Jurkat, Clone E6-1 (cell line): Measurements from ENCODE around the gene DYNC2I2.
"Not testable (repeated sequence)": the region's sequence is repeated elsewhere in the genome, so short reads cannot be mapped to it uniquely, and the experiment has no call there.

Source experiments
- DNase-seq: peaks from one replicate; pipeline ENCODE4 v3.0.0-alpha.2; 2011; ENCODE audit warnings: low read depth, low spot score
- H3K4me3 ChIP-seq: 2 replicates; pipeline ENCODE4 v1.5.1; 2011; ENCODE audit warnings: mild to moderate bottlenecking, low read length, control low read depth, moderate library complexity

The DYNC2I2 gene

GRCh38 chr9:128688501-128689292 is 32.0 kb upstream of the DYNC2I2 start, which contains the start of gene SET:
Gene SET, plus strand, starts transcription at chr9:128689222. Its CDS starts 361 bp downstream, at chr9:128689583.
- peak; percentile 84 for DNase-seq
- peak within 1 kb of the TSS; percentile 81 for H3K4me3 ChIP-seq

DNA sequence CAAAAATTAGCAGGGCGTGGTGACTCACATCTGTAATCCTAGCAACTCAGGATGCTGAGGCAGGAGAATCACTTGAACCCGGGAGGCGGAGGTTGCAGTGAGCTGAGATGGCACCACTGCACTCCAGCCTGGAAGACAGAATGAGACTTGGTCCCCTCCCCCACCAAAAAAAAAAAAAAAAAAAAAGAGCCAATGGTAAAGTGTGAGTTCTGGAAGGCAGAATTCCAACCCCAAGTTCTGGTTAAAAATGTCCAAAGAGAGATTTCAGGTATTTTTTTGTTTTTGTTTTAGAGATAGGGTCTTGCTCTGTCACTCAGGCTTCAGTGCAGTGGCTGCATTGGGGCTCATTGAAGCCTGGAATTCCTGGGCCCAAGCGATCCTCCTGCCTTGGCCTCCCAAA is 30.8 kb upstream of the DYNC2I2 start:
- H3K4me3 ChIP-seq, result no peak overlapping the region
- no peak for DNase-seq

- no peak for DNase-seq
- H3K4me3 ChIP-seq, result no peak overlapping the region
Measured at GRCh38 chr9:128685636-128686489, 29.2 kb upstream of the DYNC2I2 start.

DNA sequence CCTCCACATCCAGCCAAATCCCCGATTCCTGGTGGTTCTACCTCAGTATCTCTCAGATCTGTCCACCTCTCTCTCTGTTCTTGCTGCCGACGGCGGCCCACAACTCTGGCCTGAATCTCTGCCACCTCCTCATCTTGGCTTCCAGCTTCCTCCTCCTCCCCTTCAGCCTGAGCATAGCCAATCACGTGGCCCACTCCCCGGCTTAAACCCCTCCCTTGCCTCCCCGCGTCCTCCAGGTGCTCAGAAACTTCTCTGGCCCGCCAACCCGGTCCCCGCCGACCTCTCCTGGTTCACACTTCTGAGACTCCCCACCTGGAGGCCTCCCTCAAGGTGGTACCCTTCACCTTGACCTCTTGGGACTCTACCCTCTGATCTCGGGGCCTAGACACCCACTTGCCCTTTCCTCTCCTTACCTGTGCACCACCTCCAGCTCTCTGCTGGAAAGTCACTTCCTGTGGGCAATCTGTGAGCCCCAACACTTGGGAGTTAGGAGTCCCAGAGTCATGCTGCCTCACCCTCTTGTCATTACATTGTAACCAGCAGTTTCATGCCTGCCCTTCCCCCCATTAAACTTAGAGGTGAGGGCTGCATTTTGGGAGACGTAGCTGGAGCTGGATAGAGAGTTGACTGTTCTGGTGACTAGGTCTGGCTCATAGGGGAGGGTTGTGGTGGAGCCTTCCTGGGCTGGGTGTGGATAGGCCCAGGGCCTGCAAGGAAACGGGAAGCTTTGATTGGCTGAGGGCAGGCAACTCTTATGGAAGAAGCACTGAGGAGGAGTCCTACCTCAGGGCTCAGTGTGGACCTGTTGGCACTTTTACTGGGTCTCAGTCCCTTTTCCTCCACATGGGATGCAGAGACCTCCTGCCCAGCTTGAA is 27.9 kb upstream of the DYNC2I2 start:
- no peak for DNase-seq

GRCh38 chr9:128684065-128684324 is 27.3 kb upstream of the DYNC2I2 start:
- no peak for DNase-seq
- peak overlapping the region; percentile 24 for H3K4me3 ChIP-seq

More for the DNA sequence above, 27.9 kb upstream of the DYNC2I2 start:
- peak overlapping the region; percentile 24 for H3K4me3 ChIP-seq

DNA sequence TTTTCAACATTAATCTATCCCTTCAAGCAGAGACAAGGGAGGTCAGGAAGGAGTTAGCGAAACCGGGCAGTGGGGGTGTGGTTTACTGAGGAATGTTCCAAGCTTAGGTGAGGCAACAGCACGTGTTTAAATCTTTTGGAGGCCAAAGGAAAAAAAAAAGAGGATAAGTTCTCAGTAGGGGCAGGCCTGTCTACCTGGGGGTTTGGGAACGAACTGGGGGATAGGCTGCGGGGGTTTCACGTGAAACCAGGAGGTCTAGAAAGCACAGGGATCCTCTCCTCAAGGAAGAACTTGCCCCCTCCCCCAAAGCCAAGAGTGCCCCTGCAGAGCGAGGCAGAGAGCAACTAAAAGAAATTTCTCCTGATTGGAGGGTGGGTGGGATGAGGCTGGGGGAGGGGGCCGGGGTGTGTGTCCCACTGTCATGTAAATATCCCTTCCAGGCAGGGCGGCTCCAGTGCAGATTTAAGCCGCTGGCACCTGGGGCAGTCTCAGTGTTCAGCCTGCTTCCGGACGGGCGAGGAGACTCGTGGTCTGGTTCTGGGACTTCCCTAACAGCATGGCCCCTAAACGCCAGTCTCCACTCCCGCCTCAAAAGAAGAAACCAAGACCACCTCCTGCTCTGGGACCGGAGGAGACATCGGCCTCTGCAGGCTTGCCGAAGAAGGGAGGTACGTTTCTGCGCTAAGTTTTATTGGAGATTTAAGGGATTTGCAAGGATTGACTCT is 26.9 kb upstream of the DYNC2I2 start:
- no peak overlapping the region for H3K4me3 ChIP-seq
- no peak for DNase-seq

DNA sequence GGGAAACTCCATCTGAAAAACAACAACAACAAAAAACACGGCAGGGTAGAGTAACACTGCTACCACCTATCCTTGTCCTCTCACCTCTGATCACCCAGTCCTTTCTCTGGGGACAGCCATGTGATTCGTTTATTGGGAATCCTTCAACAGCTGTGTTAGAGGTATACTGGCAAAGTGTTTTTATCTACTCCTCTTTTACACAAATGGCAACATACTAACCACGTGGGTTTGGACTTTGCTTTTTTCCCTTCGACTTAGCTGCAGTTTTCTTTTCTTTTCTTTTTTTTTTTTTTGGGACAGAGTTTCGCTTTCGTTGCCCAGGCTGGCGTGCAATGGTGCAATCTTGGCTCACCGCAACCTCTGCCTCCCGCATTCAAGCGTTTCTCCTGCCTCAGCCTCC is 21.1 kb upstream of the DYNC2I2 start:
- no peak for DNase-seq
- H3K4me3 ChIP-seq, result no peak overlapping the region

GRCh38 chr9:128675382-128675781 is 18.7 kb upstream of the DYNC2I2 start:
- DNase-seq, result no peak
- H3K4me3 ChIP-seq, result no peak overlapping the region

DNA sequence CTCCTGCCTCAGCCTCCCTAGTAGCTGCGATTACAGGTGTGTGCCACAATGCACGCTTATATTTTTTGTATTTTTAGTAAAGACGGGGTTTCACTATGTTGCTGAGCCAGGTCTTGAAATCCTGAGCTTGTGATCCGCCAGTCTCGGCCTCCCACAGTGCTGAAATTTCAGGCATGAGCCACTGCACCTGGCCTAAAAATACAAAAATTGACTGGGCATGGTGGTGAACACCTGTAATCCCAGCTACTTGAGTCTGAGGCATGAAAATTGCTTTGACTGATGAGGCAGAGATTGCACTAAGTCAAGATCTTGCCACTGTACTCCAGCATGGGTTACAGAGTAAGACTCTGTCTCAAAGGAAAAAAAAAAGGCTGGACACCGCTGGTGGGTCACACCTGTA is 13.1 kb upstream of the DYNC2I2 start:
- DNase-seq, result no peak
- no peak overlapping the region for H3K4me3 ChIP-seq

GRCh38 chr9:128666481-128666941 is 9.9 kb upstream of the DYNC2I2 start:
- H3K4me3 ChIP-seq, DNase-seq: not testable (repeated sequence)

GRCh38 chr9:128657796-128658195 is 1.1 kb upstream of the DYNC2I2 start:
- no peak for DNase-seq
- no peak overlapping the region for H3K4me3 ChIP-seq

DNA sequence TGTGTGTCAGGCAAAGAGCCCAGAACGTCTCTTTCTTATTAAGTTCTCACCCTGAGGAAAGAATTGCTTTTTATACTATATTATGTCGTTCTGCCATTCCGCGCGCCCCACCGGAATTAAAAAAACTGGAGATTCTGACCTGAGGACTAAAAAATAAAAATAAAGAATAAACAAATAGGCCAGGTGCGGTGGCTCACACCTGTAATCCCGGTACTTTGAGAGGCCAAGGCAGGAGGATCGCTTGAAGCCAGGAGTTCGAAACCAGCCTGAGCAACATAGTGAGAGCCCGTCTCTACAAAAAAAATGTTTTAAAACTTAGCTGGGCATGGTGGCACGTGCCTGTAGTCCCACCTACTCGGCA is 677 bp upstream of the DYNC2I2 start:
- H3K4me3 ChIP-seq, result peak overlapping the region; percentile 85

DNA sequence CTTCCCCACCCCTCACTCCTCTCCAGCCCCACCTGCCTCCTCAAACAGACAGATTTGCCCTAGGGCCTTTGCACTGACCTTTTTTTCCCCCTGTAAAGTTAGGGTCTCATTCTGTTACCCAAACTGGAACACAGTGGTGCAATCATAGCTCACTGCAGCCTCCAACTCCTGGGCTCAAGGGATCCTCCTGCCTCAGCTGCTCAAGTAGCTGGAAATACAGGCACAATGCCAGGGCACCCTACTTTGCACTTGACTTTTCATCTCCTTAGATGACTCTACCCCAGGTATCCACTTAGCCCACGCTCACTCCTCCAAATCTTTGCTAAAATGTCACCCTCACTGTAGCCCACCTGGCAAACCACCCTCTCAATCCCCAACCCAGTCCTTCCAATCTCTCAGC is 2.2 kb downstream of the DYNC2I2 start:
- H3K4me3 ChIP-seq, result no peak overlapping the region
- no peak for DNase-seq

More for the DNA sequence above, 677 bp upstream of the DYNC2I2 start:
- DNase-seq, result no peak

- no peak for DNase-seq
- no peak overlapping the region for H3K4me3 ChIP-seq
Measured at GRCh38 chr9:128653908-128654307, 2.7 kb downstream of the DYNC2I2 start.

DNA sequence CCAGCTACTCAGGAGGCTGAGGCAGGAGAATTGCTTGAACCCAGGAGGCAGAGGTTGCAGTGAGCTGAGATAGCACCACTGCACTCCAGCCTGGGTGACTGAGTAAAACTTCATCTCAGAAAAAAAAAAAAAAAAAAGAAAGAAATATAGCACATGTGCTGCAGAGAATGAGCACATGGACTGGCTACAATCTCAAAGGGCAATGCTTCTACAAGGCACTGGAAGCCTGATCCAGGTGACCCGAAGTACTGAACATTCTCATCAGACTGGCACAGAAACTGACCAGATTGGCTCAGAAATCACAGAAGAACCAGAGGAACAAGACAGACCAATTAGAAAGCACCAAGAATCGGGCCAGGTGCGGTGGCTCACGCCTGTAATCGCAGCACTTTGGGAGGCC is 4.8 kb downstream of the DYNC2I2 start:
- H3K4me3 ChIP-seq, result no peak overlapping the region
- no peak for DNase-seq

DNA sequence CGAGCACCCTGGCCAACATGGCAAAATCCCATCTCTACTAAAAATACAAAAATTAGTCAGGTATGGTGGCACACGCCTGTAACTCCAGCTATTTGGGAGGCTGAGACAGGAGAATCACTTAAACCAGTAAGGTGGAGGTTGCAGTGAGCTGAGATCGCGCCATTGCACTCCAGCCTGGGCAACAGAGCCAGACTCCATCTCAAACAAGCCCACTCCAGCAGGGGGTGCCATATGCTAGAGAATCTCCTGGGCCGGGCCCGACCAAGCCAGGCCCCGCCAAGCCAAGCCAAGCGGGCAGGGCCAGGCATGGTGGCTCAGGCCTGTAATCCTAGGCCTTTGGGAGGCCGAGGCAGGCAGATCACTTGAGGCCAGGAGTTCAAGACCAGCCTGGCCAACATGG is 8.4 kb downstream of the DYNC2I2 start:
- not testable (repeated sequence) for H3K4me3 ChIP-seq, DNase-seq

DNA sequence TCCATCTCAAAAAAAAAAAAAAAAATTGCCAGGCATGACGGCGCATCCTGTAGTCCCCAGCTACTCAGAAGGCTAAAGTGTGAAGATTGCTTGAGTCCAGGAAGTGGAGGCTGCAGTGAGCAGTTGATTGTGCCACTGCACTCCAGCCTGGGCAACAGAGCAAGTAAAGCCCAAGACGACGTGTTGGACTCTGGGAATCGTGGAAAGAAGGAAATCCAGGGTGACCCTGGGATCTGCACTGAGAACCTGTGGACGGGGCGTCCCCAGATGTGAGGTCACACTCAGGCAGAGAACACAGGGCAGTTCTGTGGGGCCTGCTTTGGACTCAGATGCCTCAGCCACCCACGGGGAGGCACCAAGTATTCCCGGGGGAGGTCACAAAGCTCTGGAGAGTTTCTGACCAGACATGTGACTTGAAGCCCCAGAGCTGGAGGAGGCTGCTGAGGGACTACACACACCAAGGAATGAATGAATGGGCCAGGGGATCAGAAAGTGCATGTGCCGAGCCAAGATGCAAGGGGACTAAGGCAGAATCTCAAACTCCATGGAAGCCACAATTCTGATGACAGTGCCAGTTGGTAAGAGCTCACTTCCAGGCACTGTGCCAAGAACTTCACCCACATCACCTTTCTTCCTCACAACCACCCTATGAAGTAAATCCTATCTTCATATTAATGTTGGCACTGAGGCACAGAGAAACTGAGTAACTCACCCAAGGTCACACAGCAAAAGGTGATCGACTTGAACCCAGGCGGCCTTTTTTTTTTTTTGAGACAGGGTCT is 12.9 kb downstream of the DYNC2I2 start:
- peak; percentile 45 for DNase-seq
- H3K4me3 ChIP-seq, result no peak overlapping the region

DNA sequence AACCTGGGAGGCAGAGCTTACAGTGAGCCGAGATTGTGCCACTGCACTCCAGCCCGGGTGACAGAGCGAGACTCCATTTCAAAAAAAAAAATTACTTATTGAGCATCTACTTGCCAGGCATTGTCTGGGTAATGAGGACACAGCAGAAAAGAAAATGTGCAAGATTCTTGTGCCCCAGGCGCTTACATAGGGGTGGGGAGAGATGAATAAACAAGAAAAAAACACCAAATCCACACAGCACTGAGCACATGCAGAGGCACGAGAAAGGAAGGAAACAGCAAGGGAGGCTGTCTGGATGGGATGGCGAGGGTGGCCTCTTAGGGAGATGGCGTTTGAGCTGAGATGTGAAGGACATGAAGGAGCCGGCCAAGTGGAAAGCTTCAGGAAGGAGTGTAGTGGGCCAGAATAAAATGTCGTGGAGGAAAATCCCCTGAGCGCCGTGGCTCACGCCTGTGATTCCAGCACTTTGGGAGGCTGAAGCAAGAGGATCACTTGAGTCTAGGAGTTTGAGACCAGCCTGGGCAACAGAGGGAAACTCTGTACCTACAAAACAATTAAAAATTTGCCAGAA is 13.9 kb downstream of the DYNC2I2 start:
- no peak for DNase-seq

More for the DNA sequence above, 13.9 kb downstream of the DYNC2I2 start:
- no peak overlapping the region for H3K4me3 ChIP-seq
